Right ventricle myocardium superior (tissue), 1 donor: Measurements from ENCODE around the gene EXOSC7. TPM values are rescaled to one million over a fixed set of nuclear protein-coding genes. Genes with fewer than 3 reads are reported as not detected.

ENCODE experiments used
- ATAC-seq: fragments of 200-7000 bp; cut with Tn5 transposase; one replicate; pipeline ENCODE4 v1.9.1; 2020; ENCODE audit warnings: mild to moderate bottlenecking; ENCODE audit not compliant: poor library complexity
- DNase-seq: peaks from one replicate; pipeline ENCODE4 v3.0.0-alpha.2; 2020
- intact Hi-C: fragments of 100-400 bp; cut with DNase I; formaldehyde crosslinking; loops from one replicate; pipeline ENCODE4 v1.11.2; 2022
- total RNA-seq: library from RNA; stranded (reverse); fragmentation: NEBNext Ultra II Directional; extraction: Animal tissue kit (Norgen Biotek cat#: 25700); gene quantifications from one replicate; pipeline ENCODE4 v1.2.1, GENCODE V29; 2021
- donor health status: DM: no; HTN: yes; CAD: no; lungs with severe emphysema.

EXOSC7 gene
- total RNA-seq, 1 donor from 2014 or later = 24.4 TPM

DNA sequence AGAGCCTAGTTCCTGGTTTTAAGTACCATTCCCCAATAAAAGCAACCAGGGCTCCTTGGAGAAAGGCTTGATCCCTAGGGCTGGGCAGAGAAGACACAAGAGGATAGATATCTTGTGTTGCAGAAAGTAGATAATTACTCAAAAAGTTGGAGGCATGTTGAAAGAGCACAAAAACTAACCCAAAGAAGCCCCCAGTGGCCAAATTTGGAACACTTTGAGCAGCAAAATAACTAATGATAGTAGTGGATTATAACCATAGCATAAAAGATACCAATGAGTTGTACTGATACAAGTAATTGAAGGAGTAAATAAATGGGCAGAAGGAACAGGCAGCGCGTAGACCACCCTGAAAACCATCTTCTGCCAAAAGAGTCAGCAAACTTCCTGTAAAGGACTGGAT, 12.0 kb downstream of the EXOSC7 start:
- intact Hi-C loops = no loop called here
- ATAC-seq = no peak

DNA sequence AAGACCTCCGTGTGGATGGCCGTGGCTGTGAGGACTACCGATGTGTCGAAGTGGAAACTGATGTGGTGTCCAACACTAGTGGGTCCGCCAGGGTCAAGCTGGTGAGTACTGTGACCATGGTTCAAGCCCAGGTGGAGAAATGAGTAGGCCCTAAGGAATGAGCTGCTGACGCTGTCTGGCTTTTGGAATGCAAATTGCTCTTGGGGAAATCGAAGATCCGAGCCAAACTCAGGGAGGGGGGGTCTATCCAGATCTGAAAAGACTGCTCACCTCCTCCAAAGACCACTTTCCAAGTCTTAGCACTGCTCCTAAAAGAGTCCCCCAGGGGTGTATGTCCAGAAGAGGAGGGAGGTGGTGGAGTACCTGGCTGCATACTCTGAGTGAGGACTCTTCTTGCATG, 13.1 kb downstream of the EXOSC7 start:
- intact Hi-C loops = no loop called here

More for the DNA sequence above, 12.0 kb downstream of the EXOSC7 start:
- DNase-seq = no peak

DNA sequence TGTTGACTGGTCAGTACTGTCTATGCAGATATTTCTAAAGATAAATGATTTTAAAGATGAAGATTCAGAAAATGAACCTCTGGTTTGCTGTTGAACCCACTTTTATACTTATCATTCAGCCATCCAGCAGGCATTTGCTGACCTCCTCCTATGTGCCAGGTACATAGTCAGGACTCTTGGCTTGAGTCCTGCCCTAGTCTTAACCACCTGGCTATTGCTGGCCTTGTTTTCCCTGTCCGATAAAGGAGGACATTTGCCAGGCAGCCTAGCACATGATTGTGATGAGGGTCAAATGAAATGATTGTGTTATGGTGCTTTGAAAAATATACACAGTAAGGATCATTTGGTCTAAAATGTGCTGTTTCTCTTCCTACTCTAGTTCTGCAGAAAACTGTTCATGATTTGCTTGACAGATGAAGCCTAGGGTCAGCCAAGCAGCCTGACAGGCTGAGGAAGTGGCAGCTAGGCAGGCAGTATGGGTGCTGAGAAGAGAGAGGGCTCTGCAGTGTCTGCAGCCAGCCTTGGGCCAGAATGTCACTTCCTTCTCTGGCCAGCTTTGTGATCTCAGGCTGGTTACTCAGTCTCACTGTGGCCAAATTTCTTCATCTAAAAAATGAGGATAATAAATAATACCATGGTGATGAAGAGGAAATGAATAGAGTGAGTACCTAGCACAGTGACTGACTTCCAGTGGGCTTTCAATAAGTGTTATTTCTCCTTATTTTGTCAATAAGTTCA, 13.8 kb downstream of the EXOSC7 start:
- intact Hi-C loops = no loop called here
- peak; percentile 65 for ATAC-seq
- no peak for DNase-seq

More for the DNA sequence above, 13.1 kb downstream of the EXOSC7 start:
- no peak for DNase-seq
- no peak for ATAC-seq

DNA sequence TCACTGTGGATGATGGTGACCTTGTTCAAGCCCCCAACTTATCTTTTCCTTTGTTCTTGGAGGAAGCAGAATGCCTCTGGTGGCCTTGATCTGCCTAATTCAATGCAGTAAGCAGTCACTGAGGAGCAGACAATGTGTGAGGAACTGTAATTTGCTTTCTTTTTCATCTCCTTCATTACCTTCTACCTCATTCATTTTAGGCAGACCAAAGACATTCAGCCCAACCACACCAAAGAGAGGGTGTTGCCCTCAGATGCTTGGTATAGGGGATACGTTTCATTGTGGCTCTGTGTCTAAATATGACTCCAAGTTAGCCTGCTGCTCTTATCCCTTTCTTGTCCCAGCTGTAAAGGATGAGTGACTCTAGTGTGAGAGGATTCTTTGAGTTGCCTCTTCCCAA, 15.3 kb downstream of the EXOSC7 start:
- intact Hi-C loops = no loop called here
- DNase-seq = no peak
- ATAC-seq = no peak

DNA sequence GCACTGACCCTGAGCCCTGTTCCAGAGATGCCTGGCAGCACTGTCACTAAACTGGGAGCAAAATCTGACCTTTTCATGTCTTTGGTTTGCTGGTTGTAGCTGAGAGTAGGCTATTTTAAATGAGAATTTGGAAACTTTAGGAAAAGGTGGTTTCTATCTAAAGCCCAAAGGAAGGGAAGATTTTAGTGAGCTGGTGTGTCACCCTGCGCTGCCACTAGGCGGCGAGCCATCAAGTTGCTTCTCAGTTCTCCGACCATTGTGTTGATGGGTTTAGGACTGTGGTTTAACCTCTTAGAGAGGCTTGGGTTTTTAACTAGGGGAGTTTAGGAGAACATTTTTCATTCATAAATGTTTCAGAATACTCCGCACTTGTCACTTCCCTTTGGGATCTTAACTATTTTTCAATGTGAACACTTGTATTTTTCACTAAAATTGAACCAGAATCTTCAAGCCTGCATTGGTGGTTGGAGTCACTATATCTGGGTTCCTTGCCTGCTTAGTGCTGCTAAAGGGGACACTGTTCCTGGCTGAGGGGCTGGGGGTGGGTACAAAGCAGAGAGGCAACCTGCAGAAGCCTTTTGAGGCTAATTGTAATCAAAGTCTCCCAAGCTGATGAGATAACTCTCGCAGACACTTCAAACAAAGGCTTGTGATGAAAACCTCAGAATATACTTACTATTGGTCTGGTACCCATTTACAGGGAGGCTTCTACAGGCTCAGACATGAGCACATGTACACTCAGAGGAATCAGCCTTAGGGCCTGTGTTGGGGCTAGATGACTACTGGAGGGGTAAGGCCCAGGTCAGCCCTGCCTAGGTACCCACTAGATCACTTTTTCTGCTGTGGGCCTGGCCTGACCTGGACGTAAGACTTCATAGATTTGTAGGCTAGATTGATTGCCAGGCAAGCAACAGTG, 16.8 kb downstream of the EXOSC7 start:
- intact Hi-C loops = no loop called here
- DNase-seq = no peak
- no peak for ATAC-seq

DNA sequence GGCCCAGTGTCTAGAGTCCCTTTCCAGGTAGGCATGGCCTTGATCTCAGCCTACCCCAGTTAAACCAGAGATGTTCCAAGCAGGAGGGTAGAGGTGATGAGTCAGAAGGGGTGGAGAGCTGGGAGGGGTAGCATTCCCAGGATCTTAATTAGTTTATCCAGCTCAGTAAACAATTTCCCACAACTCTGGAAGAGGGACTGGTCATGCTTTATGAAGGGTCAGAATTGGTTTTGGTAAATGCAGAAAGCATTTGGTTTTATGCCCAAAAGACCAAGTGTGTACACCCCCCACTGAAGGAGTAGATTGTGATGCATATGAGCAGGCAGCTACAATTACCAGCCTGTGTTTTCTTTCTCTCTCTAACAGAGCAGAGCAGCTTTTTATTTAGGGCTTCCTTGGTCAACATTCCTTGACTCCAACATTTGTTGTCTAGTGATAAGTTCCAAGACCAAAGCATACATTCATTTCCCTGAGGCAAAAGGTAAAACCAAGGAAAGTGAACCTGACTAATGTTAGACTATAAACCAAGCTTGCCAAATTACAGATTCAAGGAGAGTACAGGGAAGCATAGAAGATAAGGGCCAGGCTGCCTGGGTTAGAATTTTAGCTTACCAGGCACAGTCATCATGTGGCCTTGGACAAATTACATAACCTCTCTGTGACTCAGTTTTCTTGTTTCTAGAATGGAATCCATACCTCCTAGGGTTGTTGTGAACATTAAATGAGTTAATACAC, 17.6 kb downstream of the EXOSC7 start:
- intact Hi-C loops = no loop called here
- DNase-seq (no peak), ATAC-seq (no peak)

GRCh38 chr3:44995142-44995770, 19.2 kb downstream of the EXOSC7 start:
- intact Hi-C loops = no loop called here

GRCh38 chr3:44996556-44996969, 20.5 kb downstream of the EXOSC7 start:
- no peak for ATAC-seq
- intact Hi-C loops = no loop called here
- no peak for DNase-seq

More at GRCh38 chr3:44995142-44995770, 19.2 kb downstream of the EXOSC7 start:
- no peak for DNase-seq
- peak; percentile 77 for ATAC-seq

GRCh38 chr3:44999782-45000181, 23.7 kb downstream of the EXOSC7 start:
- no peak for ATAC-seq
- intact Hi-C loops = no loop called here

DNA sequence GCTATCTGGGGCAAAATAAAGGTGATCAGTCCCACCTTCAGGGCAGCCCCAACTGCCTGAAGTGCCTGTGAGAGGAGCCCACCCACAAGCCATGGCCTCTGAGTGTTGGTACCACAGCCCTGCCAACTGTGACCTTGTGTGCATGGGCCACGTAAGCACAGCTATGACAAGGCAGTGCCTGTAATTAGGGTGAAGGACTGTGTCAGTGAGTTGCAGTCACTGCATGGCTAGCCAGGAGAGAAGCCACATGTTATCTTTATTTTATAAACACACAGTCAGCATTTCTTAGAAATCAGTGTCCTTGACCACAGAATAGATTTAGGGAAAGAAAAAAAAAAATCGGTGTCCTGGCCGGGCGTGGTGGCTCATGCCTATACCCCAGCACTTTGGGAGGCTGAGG, 24.8 kb downstream of the EXOSC7 start:
- intact Hi-C loops = no loop called here
- ATAC-seq = no peak
- DNase-seq = no peak

More at GRCh38 chr3:44999782-45000181, 23.7 kb downstream of the EXOSC7 start:
- DNase-seq = no peak

- intact Hi-C loops = no loop called here
- no peak for ATAC-seq
- no peak for DNase-seq
Observed at GRCh38 chr3:45001738-45002137, 25.7 kb downstream of the EXOSC7 start.

GRCh38 chr3:45002139-45002660, 26.2 kb downstream of the EXOSC7 start:
- ATAC-seq = no peak
- intact Hi-C loops = no loop called here

DNA sequence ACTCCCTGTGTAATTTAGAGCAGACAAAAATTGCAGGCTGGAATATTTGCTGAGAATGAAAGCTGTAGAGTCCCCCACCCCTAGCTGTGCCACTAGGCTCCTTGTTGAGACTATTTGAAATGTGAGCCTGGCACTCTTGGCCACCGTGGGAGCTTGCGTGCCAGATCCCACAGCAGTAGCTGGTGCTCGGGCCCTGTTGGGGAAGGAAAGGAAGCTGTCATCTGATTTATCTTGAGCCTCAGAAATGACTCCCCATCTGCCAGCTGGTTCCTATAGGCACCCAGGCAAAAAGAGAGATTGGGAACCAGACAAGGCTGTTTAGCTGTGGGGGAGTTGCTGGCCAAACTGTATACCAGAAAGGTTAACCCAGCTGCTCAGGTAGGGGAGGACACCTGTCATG, 26.7 kb downstream of the EXOSC7 start:
- intact Hi-C loops = no loop called here
- no peak for DNase-seq
- ATAC-seq = peak; percentile 64

More at GRCh38 chr3:45002139-45002660, 26.2 kb downstream of the EXOSC7 start:
- no peak for DNase-seq

DNA sequence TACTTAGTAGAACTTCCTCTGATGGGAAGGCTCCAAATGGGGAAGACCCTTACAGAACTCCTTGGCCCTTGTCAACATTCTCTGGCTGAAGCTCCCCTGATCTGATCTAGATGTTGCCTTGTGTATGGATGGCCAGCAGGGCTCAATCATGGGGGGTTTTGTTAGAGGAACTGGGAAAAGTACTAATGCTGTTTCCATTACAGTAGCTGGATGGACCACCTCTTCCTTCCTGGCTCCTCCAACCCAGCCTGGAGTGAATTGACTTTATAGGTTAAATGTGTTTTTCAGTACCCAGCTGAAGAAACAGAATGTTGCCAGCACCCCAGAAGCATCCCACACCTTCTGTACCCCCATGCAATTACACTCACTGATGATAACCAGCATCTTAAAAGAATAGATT, 27.4 kb downstream of the EXOSC7 start:
- ATAC-seq = no peak
- no peak for DNase-seq
- intact Hi-C loops = no loop called here

- ATAC-seq = peak; percentile 58
- intact Hi-C loops = no loop called here
- no peak for DNase-seq
Observed at GRCh38 chr3:45003859-45004258, 27.8 kb downstream of the EXOSC7 start.

DNA sequence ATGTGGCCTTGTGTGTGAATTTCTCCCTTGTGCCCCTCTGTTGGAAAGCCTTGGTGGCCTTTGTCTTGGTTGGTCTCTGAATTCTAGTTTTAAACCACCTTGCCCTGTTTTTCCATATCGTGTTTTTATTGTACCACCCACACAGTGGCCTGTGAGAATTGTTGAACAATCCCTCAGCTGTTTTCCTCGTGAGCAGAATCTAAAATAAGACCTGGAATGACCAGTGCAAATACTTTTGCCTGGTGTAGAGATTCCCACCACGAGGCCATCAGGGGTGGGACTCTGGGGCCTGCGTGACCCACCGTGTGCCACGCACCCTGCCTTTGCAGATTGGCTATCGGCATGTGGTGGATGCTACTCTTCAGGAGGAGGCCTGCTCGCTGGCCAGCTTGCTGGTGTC, 31.0 kb downstream of the EXOSC7 start:
- ATAC-seq (no peak), DNase-seq (no peak)
- intact Hi-C loops = no loop called here

DNA sequence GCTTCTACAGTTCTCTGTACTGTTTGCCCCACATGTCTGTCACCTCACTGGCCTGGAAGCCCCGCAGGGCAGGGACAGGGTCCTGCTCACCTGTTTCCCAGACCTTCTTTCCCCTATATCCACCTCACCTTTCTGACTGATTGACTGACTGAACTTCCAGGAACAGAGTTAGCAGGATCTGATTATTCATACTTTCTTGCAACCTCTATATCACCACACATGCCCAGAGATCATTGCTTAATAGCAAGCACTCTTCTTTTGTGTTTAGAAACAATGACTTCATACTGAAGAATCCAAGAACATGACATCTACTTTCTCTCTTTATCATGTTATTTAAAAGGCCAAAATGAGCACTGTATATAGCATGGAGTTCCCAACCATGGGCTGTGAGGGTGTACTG, 32.1 kb downstream of the EXOSC7 start:
- DNase-seq (no peak), ATAC-seq (no peak)
- intact Hi-C loops = no loop called here

- intact Hi-C loops = no loop called here
- ATAC-seq = no peak
Observed at GRCh38 chr3:45009868-45010267, 33.8 kb downstream of the EXOSC7 start.

More at GRCh38 chr3:45009868-45010267, 33.8 kb downstream of the EXOSC7 start:
- DNase-seq = no peak
